GM12878 (cell line): Measurements from ENCODE around the gene PPP2R1A. TPM values are rescaled to one million over a fixed set of nuclear protein-coding genes. Genes with fewer than 3 reads are reported as not detected.

Source experiments
- ATAC-seq: fragments of 200-7000 bp; cut with Tn5 transposase; 3 replicates; pipeline ENCODE4 v1.9.1; 2020; ENCODE audit warnings: mild to moderate bottlenecking, moderate library complexity
- BruUV-seq: library from RNA; stranded (reverse); fragments of 400-500 nt; replicated peaks from 2 replicates; lab custom pipeline; 2021; lab: Mats Ljungman, UMichigan
- CTCF ChIA-PET: fragments of 300-600 bp; sonication (Branson Sonifier 250); formaldehyde crosslinking; extraction: SDS; loops from one replicate; lab custom pipeline; 2021; ENCODE audit warnings: inconsistent platforms; lab: Yijun Ruan, JAX
- POLR2A ChIA-PET: fragments of 350-600 bp; formaldehyde crosslinking; extraction: SDS; loops from one replicate; lab custom pipeline; 2021; ENCODE audit warnings: inconsistent platforms; lab: Charles Lee
- RAD21 ChIA-PET: fragments of 300-600 bp; sonication (Branson Sonifier 250); formaldehyde crosslinking; loops from one replicate; lab custom pipeline; 2023; ENCODE audit warnings: antibody characterized with exemption; ENCODE audit not compliant: unreplicated experiment; lab: Charles Lee
- SMC1A ChIA-PET: fragments of 300-600 bp; sonication (Branson Sonifier 250); formaldehyde crosslinking; loops from one replicate; lab custom pipeline; 2023; ENCODE audit not compliant: unreplicated experiment, uncharacterized antibody; lab: Charles Lee
- DNase-seq: peaks from one replicate; pipeline ENCODE4 v3.0.0-alpha.2; 2011; ENCODE audit warnings: low read depth, low spot score
- FAIRE-seq: peaks from 3 replicates; lab custom pipeline; 2011; peaks lifted over from hg19 to GRCh38; lab: Jason Lieb, UNC
- H2AFZ ChIP-seq: 2 replicates; pipeline ENCODE4 v1.6.0; 2011; ENCODE audit warnings: low read depth, low read length, control low read depth; ENCODE audit not compliant: control insufficient read depth
- H3K27ac ChIP-seq: 2 replicates; pipeline ENCODE4 v1.5.1; 2011; ENCODE audit warnings: control low read depth; ENCODE audit not compliant: control insufficient read depth, insufficient read depth
- H3K27me3 ChIP-seq, 2 experiments: replicated peaks in 1 of 2; 2 replicates each; pipeline versions ENCODE4 v1.6.0 to v1.6.1; 2011; ENCODE audit warnings: low read length in 1 of 2; ENCODE audit not compliant: control insufficient read depth in 2 of 2, insufficient read depth in 2 of 2
- H3K36me3 ChIP-seq, 2 experiments: 2 replicates each; pipeline ENCODE4 v1.5.1; 2011; ENCODE audit warnings: low read length in 1 of 2; ENCODE audit not compliant: control insufficient read depth in 2 of 2, insufficient read depth in 2 of 2
- H3K4me1 ChIP-seq: 2 replicates; pipeline ENCODE4 v1.6.1; 2011; ENCODE audit warnings: mild to moderate bottlenecking, low read length, moderate library complexity, mixed read lengths; ENCODE audit not compliant: control insufficient read depth, insufficient read depth
- H3K4me2 ChIP-seq: 2 replicates; pipeline ENCODE4 v1.6.0; 2011; ENCODE audit warnings: control low read depth; ENCODE audit not compliant: control insufficient read depth, insufficient read depth
- H3K4me3 ChIP-seq: fragments of 200-600 bp; sonication (generic); 2 replicates; pipeline ENCODE4 v1.5.1; 2016
- H3K79me2 ChIP-seq: 2 replicates; pipeline ENCODE4 v1.6.0; 2011; ENCODE audit warnings: low read length; ENCODE audit not compliant: control insufficient read depth, insufficient read depth
- H3K9ac ChIP-seq: 2 replicates; pipeline ENCODE4 v1.8.0; 2011; ENCODE audit warnings: low read length, control low read depth, mixed read lengths; ENCODE audit not compliant: control insufficient read depth, insufficient read depth
- H3K9me3 ChIP-seq: replicated peaks from 3 replicates; pipeline ENCODE4 v1.5.1; 2011; ENCODE audit warnings: mild to moderate bottlenecking, low read length; ENCODE audit not compliant: control insufficient read depth, insufficient read depth
- H4K20me1 ChIP-seq: 2 replicates; pipeline ENCODE4 v1.6.0; 2011; ENCODE audit not compliant: control insufficient read depth, insufficient read depth
- CBX3 ChIP-seq: fragments of 200-600 bp; sonication (generic); IDR thresholded peaks from 2 replicates; pipeline ENCODE4 v1.6.1; 2016; ENCODE audit warnings: low read depth, borderline replicate concordance
- HDGF ChIP-seq: fragments of 450-650 bp; IDR thresholded peaks from 2 replicates; pipeline ENCODE4 v1.6.1; 2016; ENCODE audit warnings: antibody characterized with exemption
- IKZF1 ChIP-seq: fragments of 450-650 bp; conservative IDR thresholded peaks from 2 replicates; pipeline ENCODE4 v1.6.1; 2017; ENCODE audit warnings: antibody characterized with exemption, mild to moderate bottlenecking
- PAX5 ChIP-seq: IDR thresholded peaks from 2 replicates; pipeline ENCODE4 v1.6.1; 2011; ENCODE audit warnings: low read depth, low read length, borderline replicate concordance
- PBX3 ChIP-seq: IDR thresholded peaks from 2 replicates; pipeline ENCODE4 v1.6.1; 2011; ENCODE audit warnings: mild to moderate bottlenecking, low read depth, low read length, moderate library complexity; ENCODE audit not compliant: insufficient replicate concordance
- POLR2A ChIP-seq: IDR thresholded peaks from 2 replicates; pipeline ENCODE4 v1.6.1; 2011; ENCODE audit warnings: low read depth, mild to moderate bottlenecking, low read length
- RELA ChIP-seq: fragments of 450-650 bp; IDR thresholded peaks from 2 replicates; pipeline ENCODE4 v1.8.0; 2014; ENCODE audit warnings: borderline replicate concordance; ENCODE audit not compliant: partially characterized antibody
- STAT1 ChIP-seq: fragments of 450-650 bp; conservative IDR thresholded peaks from 2 replicates; pipeline ENCODE4 v1.6.1; 2014; ENCODE audit warnings: antibody characterized with exemption, mild to moderate bottlenecking
- TCF7 ChIP-seq: IDR thresholded peaks from 2 replicates; pipeline ENCODE4 v1.6.1; 2014; ENCODE audit warnings: antibody characterized with exemption, borderline replicate concordance
- ZNF24 ChIP-seq: fragments of 450-650 bp; IDR thresholded peaks from 2 replicates; pipeline ENCODE4 v1.6.1; 2017; ENCODE audit warnings: antibody characterized with exemption, mild to moderate bottlenecking
- WGBS: methylation state at CpG from one replicate; pipeline ENCODE4 v1.1.6; 2016; ENCODE audit warnings: low lambda C conversion rate; ENCODE audit not compliant: insufficient replicate concordance, insufficient coverage; ENCODE audit errors: missing lambda C conversion rate; 5-methylcytosine and 5-hydroxymethylcytosine counted together
- in situ Hi-C: fragments of 300-500 bp; cut with MboI; formaldehyde crosslinking; loops from 9 replicates; pipeline ENCODE4 v1.14.3; 2018; ENCODE audit warnings: mixed read lengths
- intact Hi-C: fragments of 100-400 bp; cut with micrococcal nuclease; formaldehyde crosslinking; loops from one replicate; pipeline ENCODE4 v1.14.2; 2022; ENCODE audit not compliant: unreplicated experiment
- polyA plus RNA-seq, 11 experiments: library from polyadenylated mRNA; depleted of rRNA in 4 of 11; unstranded in 6 of 11; stranded (reverse) in 5 of 11; fragments of >200 nt; fragmentation: Nextera tagmentation in 4 of 11; fragmentation: Illumina TruSeq in 1 of 11; extraction: Ambion mirVana in 4 of 11; extraction: Trizol in 1 of 11; gene quantifications; 1 replicate in 1 of 11; 2 replicates in 10 of 11; pipeline versions ENCODE4 v1.2.1 to v1.2.3, GENCODE V29; 2011 to 2016; ENCODE audit warnings: inconsistent platforms in 2 of 11, missing spikeins in 2 of 11, low read depth in 1 of 11
- total RNA-seq, 4 experiments: library from RNA; depleted of rRNA in 3 of 4; stranded (reverse); fragments of >200 nt in 3 of 4; fragmentation: Illumina TruSeq in 1 of 4; extraction: Trizol in 1 of 4; gene quantifications; 2 replicates each; pipeline versions ENCODE4 v1.2.1 to v1.2.3, GENCODE V29; 2013 to 2021

The PPP2R1A gene
- total and polyA plus RNA-seq, 10 of the 15 experiments (the other 5 are each of a cell fraction or from before 2014, with no cell fraction given), result 16.0 to 359 (median 140) TPM

GRCh38 chr19:52211203-52211602, 21.4 kb downstream of the PPP2R1A start:
- ChIA-PET RAD21 (no interaction called here), SMC1A (no interaction called here), CTCF (no interaction called here), POLR2A (no interaction called here)
- FAIRE-seq, result no peak
- BruUV-seq, result no TSS peak
- H4K20me1 ChIP-seq, result no peaks in the 10 kb centered on the region
- no peak overlapping the region for H2AFZ ChIP-seq
- no peak overlapping the region for H3K9ac ChIP-seq
- TF ChIP-seq IKZF1, result no peak
- no peak for TF ChIP-seq POLR2A
- TF ChIP-seq PAX5, result no peak
- no peak for TF ChIP-seq STAT1
- no peak for TF ChIP-seq PBX3
- no peak for TF ChIP-seq RELA
- TF ChIP-seq TCF7, result no peak
- no peak for TF ChIP-seq ZNF24
- no peak for TF ChIP-seq CBX3
- no peak for TF ChIP-seq HDGF
- no peak for DNase-seq
- WGBS, result 97% methylated on average over 7 of the region's 20 CpGs
- H3K4me3 ChIP-seq, result no peak overlapping the region
- in situ Hi-C loops, result no loop called here
- H3K79me2 ChIP-seq, result peaks cover 2% of the 10 kb centered on the region; the same call in 1 of the 2 replicates
- no peak overlapping the region for H3K4me2 ChIP-seq
- no peaks in the 10 kb centered on the region for H3K4me1 ChIP-seq
- no peak for ATAC-seq
- no peaks in the 10 kb centered on the region; the same call in 2 of the 3 replicates for H3K9me3 ChIP-seq
- H3K27me3 ChIP-seq, result no peaks in the 10 kb centered on the region
- H3K27ac ChIP-seq, result no peak overlapping the region
- intact Hi-C loops, result no loop called here
- H3K36me3 ChIP-seq, result peaks cover 55 to 63% of the 10 kb centered on the region in 2 experiments
